ENCODE data around the gene SCN3A. TPM values are rescaled to one million over a fixed set of nuclear protein-coding genes. Genes with fewer than 3 reads are reported as not detected.
A peak's percentile ranks its signal among the peaks of the same experiment; 100 is the strongest.

Gene SCN3A
- total and polyA plus RNA-seq, 2 of the 13 experiments (the other 11 are each of a cell fraction or from before 2014, with no cell fraction given) = not detected

DNA sequence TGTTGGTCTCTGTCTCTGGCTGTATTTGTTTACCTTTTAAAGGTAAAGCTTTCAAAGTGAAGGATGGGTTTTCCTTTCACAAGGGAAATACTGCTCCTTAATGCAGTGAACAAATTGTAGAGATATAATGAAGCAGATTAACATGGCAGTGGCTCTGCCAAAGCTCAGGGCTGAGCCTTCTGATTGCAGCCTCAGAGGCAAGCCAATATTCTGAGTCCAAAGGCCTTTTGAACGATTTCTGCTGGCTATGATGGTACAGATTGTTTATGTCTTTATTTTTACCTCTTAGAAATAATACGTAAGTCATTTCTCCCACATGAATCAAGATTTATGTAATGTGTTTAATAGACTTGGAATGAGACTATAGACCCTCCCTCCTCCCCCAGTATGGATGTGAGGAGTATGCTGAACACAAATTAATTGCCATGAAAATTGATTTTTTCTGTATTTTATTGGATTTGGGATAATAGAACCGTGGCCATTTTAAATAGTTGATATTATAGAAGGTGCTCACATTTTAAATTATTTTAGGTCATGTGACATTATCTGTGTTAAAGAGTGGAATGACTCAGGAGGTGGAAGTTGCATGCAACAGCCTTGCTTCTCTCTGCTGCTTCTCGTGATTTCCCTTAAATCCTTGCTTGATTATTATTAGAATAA is 36.1 kb upstream of the SCN3A start (continued):
- TF ChIP-seq, protein P1, sequence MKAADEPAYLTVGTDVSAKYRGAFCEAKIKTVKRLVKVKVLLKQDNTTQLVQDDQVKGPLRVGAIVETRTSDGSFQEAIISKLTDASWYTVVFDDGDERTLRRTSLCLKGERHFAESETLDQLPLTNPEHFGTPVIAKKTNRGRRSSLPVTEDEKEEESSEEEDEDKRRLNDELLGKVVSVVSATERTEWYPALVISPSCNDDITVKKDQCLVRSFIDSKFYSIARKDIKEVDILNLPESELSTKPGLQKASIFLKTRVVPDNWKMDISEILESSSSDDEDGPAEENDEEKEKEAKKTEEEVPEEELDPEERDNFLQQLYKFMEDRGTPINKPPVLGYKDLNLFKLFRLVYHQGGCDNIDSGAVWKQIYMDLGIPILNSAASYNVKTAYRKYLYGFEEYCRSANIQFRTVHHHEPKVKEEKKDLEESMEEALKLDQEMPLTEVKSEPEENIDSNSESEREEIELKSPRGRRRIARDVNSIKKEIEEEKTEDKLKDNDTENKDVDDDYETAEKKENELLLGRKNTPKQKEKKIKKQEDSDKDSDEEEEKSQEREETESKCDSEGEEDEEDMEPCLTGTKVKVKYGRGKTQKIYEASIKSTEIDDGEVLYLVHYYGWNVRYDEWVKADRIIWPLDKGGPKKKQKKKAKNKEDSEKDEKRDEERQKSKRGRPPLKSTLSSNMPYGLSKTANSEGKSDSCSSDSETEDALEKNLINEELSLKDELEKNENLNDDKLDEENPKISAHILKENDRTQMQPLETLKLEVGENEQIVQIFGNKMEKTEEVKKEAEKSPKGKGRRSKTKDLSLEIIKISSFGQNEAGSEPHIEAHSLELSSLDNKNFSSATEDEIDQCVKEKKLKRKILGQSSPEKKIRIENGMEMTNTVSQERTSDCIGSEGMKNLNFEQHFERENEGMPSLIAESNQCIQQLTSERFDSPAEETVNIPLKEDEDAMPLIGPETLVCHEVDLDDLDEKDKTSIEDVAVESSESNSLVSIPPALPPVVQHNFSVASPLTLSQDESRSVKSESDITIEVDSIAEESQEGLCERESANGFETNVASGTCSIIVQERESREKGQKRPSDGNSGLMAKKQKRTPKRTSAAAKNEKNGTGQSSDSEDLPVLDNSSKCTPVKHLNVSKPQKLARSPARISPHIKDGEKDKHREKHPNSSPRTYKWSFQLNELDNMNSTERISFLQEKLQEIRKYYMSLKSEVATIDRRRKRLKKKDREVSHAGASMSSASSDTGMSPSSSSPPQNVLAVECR (CRISPR knock-in tag; IDR thresholded peaks at IDR 0.05; ENCODE audit: borderline replicate concordance) = no peak
- TF ChIP-seq ETV6 (CRISPR knock-in tag; conservative IDR thresholded peaks at IDR 0.05) (no peak), GABPA (IDR thresholded peaks at IDR 0.05; ENCODE audit: low read depth, low read length) (no peak), GABPA (CRISPR knock-in tag; IDR thresholded peaks at IDR 0.05; ENCODE audit: low read depth) (no peak)

DNA sequence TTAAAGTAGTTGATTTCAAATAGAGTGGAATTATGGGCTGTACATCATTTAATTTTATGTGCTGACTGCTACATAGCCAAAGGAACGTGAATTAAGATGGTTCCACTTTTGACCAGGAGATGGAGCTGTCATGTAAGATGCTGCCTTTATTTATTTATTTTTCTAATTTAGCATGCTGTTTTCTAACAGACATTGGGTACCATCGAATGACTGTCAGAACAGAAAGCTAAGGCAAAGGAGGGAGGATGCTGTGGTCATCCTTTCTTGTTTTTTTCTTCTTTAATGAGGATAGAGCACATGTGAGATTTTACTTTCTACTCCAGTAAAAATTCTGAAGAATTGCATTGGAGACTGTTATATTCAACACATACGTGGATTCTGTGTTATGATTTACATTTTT is 35.4 kb upstream of the SCN3A start, which contains the start of gene SCN2A:
SCN2A (plus strand) TSS at position 185 of the 400 bp plus-strand sequence. CDS start 56,410 bp downstream, outside the sequence.
- no peak within 1 kb of the TSS for H2AFZ ChIP-seq (ENCODE audit: low read length)
- no peak within 1 kb of the TSS for H3K4me3 ChIP-seq (replicated peaks in 1 of 3; ENCODE audit: insufficient read depth in 1 of 3, low read depth in 2 of 3, low read length in 3 of 3)
- no peaks in the 10 kb centered on the region for H3K27me3 ChIP-seq (ENCODE audit: control insufficient read depth in 1 of 2, insufficient read depth in 2 of 2, low read length in 2 of 2)
- 11% methylated on average over 3 of the region's 3 CpGs for WGBS (ENCODE audit: low lambda C conversion rate)
- H3K9me3 ChIP-seq (ENCODE audit: low read length) = no peaks in the 10 kb centered on the region
- ATAC-seq (peak; percentile 62), FAIRE-seq (peak; percentile 82), DNase-seq (ENCODE audit: low spot score) (peak; percentile 54)
- POLR2A ChIA-PET = no interaction called here
- in situ Hi-C loops (cut with HindIII; ENCODE audit: extremely low pct_ligation_motif_present, low pct_unique_long_range_greater_than_20kb) = no loop called here
- no peaks in the 10 kb centered on the region for H3K79me2 ChIP-seq (ENCODE audit: insufficient read depth, low read length)
- H4K20me1 ChIP-seq (ENCODE audit: insufficient read depth, low read length) = no peaks in the 10 kb centered on the region
- no peaks in the 10 kb centered on the region for H3K36me3 ChIP-seq (replicated peaks in 1 of 2; ENCODE audit: control insufficient read depth in 1 of 2, insufficient read depth in 2 of 2, low read length in 2 of 2)
- intact Hi-C loops (cut with micrococcal nuclease; ENCODE audit: unreplicated experiment) = loop anchor here (1.0 to 2.0 kb wide), 3 partner anchors 54 to 540 kb away; no protein-coding TSS in a partner anchor
- H3K4me2 ChIP-seq (ENCODE audit: low read depth, low read length) = no peak within 1 kb of the TSS
- no peaks in the 10 kb centered on the region for H3K4me1 ChIP-seq (ENCODE audit: insufficient read depth, low read length)
- CTCF ChIA-PET (ENCODE audit: low intra/inter-chr PET ratio, low total read pairs) = interaction anchor here (1.8 to 2.0 kb wide), 2 partner anchors 54 to 540 kb away, joined by 4 to 11 read pairs; no protein-coding TSS in a partner anchor
- no peak within 1 kb of the TSS for H3K9ac ChIP-seq (ENCODE audit: insufficient read depth, low read depth, low read length)
- no TSS peak for BruUV-seq (replicated peaks)
- no peak within 1 kb of the TSS for H3K27ac ChIP-seq (ENCODE audit: extremely low read length, insufficient read depth, low read length)
- TF ChIP-seq, protein P2, sequence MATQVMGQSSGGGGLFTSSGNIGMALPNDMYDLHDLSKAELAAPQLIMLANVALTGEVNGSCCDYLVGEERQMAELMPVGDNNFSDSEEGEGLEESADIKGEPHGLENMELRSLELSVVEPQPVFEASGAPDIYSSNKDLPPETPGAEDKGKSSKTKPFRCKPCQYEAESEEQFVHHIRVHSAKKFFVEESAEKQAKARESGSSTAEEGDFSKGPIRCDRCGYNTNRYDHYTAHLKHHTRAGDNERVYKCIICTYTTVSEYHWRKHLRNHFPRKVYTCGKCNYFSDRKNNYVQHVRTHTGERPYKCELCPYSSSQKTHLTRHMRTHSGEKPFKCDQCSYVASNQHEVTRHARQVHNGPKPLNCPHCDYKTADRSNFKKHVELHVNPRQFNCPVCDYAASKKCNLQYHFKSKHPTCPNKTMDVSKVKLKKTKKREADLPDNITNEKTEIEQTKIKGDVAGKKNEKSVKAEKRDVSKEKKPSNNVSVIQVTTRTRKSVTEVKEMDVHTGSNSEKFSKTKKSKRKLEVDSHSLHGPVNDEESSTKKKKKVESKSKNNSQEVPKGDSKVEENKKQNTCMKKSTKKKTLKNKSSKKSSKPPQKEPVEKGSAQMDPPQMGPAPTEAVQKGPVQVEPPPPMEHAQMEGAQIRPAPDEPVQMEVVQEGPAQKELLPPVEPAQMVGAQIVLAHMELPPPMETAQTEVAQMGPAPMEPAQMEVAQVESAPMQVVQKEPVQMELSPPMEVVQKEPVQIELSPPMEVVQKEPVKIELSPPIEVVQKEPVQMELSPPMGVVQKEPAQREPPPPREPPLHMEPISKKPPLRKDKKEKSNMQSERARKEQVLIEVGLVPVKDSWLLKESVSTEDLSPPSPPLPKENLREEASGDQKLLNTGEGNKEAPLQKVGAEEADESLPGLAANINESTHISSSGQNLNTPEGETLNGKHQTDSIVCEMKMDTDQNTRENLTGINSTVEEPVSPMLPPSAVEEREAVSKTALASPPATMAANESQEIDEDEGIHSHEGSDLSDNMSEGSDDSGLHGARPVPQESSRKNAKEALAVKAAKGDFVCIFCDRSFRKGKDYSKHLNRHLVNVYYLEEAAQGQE (IDR thresholded peaks at IDR 0.05; ENCODE audit: borderline replicate concordance in 1 of 2, low read depth in 1 of 2, low read length in 2 of 2) = peak in 1 of 2 experiments; percentile 43; a peak in 1 of 4 replicates
- TF ChIP-seq ZNF24 (IDR thresholded peaks at IDR 0.05) (no peak), MIER2 (CRISPR knock-in tag; IDR thresholded peaks at IDR 0.05) (peak; percentile 81; the same call in 1 of the 2 replicates), RAD21 (CRISPR knock-in tag; IDR thresholded peaks at IDR 0.05) (peak; percentile 39; the same call in 1 of the 2 replicates), STAG1 (CRISPR knock-in tag; IDR thresholded peaks at IDR 0.05) (peak; percentile 61)
- TF ChIP-seq, protein P3, sequence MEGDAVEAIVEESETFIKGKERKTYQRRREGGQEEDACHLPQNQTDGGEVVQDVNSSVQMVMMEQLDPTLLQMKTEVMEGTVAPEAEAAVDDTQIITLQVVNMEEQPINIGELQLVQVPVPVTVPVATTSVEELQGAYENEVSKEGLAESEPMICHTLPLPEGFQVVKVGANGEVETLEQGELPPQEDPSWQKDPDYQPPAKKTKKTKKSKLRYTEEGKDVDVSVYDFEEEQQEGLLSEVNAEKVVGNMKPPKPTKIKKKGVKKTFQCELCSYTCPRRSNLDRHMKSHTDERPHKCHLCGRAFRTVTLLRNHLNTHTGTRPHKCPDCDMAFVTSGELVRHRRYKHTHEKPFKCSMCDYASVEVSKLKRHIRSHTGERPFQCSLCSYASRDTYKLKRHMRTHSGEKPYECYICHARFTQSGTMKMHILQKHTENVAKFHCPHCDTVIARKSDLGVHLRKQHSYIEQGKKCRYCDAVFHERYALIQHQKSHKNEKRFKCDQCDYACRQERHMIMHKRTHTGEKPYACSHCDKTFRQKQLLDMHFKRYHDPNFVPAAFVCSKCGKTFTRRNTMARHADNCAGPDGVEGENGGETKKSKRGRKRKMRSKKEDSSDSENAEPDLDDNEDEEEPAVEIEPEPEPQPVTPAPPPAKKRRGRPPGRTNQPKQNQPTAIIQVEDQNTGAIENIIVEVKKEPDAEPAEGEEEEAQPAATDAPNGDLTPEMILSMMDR (CRISPR knock-in tag; IDR thresholded peaks at IDR 0.05) = peak; percentile 76

Measured in HepG2 (cell line).